Measurements from ENCODE around the gene PCK2.
A peak's percentile ranks its signal among the peaks of the same experiment; 100 is the strongest.

Gene PCK2

DNA sequence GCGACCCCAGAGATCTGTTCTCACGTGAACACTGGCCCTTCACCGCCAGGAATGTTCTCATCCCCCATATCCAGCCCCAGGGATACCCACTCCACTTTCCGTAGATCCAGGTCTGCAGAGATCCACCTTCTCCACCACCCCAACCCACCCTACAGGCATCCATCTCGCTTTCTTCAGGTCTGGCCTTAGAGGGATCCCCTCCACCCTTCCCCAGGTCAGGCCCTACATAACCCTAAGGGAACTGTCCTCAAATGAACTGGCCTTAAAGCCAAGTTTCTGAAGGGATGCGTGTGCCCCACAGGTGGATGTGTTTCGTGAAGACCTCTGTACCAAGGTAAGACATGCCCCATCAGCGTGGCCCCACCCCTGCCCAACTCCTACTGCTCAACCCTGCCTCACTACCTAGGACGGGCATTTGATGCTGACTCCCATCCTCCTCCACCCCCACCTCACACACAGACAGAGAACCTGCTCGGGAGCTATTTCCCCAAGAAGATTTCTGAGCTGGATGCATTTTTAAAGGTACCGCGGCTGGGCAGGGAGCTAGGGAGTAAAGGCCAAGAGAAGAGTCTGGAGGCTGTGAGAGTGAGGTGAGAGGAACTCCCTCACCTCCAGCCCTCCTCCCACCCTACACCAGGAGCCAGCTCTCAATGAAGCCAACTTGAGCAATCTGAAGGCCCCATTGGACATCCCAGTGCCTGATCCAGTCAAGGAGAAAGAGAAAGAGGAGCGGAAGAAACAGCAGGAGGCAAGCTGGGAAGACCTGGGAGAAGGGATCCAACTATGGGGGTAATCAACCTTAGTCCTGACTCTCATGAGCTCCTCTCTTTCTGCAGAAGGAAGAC, 42.8 kb downstream of the PCK2 start:
- DNase-seq (ENCODE audit: low read depth) = no peak

DNA sequence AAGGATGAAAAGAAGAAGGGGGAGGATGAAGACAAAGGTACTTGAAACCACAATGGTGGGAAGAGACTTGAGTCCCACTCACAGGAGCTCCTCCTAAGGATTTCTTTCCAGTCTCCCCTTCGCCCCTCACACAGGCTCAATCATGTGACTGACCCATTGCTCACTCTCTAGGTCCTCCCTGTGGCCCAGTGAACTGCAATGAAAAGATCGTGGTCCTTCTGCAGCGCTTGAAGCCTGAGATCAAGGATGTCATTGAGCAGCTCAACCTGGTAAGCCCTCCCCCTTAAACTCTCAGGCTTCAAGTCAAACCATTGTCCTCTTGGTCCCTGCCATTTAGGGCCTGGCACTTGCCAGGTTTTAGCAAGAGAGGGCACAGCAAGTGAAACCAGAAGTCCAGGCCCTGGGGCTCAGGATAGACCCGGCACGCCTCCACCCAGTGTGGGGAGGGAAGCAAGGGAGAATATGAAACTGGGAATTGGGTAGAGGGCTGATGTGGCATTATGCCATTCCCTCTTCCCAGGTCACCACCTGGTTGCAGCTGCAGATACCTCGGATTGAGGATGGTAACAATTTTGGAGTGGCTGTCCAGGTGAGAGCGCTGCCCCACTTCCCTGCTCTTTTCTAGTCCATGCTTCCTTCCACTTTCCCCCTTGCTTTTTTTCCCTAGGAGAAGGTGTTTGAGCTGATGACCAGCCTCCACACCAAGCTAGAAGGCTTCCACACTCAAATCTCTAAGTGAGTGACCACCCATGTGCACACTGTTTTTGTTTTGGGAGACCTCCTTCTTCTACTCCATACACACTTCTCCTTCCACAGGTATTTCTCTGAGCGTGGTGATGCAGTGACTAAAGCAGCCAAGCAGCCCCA, 43.7 kb downstream of the PCK2 start:
- no peak for DNase-seq (ENCODE audit: low read depth)

DNA sequence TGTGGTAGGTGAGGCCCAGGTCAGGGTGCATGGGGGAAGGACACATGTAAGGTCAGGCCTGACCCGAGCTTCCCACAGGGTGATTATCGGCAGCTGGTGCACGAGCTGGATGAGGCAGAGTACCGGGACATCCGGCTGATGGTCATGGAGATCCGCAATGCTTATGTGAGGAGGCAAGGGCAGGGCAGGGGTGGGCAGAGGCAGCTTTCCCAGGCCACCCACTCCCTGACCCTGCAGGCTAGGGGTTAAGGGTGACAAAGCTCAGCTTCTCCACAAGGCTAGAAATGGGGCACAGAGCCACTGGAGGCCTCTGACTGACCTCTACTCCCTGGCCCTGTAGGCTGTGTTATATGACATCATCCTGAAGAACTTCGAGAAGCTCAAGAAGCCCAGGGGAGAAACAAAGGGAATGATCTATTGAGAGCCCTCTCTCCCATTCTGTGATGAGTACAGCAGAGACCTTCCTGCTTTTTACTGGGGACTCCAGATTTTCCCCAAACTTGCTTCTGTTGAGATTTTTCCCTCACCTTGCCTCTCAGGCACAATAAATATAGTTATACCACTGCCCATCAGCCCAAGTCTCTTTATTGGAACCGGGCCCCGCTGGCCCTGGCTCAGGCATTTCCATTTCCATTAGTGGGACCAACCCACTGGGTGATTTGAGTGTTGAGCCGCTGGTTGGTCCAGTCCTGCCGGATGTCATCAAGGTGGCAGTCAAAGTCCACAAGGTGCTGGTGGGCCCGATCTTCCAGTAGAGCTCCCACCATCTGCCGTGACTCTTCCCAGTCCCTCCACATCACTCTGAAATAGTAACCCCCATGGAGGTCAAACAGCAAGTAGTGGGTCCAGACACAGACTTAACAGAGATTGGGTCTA, 44.5 kb downstream of the PCK2 start:
- DNase-seq (ENCODE audit: low read depth) = no peak

DNA sequence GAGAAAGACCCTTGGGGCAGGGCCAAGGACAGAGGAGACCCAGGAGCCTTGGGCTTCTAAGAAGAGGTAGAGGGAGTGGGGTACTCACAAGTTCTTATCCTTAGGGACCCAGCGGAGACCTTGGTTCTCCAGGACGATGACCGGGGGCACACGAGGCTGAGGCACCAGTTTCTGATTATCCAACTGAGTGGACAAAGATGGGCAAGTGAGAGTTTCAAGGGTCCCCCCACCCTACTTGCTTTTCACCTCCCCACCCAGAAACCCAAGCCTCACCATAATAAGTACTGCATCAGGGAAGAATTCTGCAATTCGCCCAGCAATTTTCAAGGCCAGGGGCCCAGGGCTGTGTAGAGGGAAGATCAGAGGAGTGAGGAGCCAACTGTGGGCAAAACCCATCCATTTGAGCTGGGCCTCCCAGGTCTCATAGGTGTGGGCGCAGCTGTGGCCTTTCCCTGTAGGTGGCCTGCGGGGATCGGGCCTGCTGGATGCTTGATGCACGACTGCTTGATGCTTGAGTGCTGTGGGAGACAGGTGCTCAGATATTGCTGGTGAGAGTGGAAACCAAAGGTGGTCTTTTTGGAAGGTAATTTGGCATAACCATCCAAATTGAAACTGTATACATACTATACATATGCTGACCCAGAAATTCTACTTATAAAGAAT, 45.3 kb downstream of the PCK2 start:
- DNase-seq (ENCODE audit: low read depth) = no peak

DNA sequence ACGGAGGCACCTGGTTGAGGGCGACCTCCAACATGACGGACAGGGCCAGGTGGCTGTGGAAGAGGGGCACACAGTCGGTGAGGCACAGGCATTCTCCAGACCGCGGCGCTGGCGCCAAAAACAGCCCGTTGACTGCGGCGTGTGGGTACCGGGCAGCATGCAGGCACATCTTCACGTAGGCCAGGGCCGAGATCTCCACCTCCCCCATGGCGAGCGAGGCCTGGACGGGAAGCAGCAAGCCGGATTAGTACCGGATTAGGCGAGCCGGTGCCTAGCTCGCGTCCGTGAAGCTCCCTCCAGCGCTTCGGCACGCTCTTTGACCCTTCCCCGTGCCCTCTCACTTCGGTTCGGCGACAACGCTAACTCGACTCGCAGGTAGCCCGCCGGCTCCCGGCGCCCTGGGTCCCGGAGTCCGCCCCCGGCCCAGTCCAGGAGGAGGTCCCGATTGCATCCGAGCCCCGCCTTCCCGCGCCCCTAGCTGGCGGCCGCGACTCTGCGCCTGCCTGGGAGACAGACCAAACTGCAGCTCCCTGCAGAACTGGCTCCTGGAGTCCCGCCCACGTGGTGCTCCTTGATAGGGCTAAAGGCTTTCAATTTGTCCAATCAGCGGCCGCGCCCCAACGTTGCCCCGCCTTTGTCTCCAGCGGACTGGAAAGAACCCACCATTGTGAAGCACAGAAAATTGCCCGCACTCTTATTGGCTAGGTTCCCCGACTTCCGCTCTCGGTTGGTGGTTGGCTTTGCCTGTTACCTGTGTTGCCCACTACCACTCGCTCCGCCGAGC, 47.2 kb downstream of the PCK2 start, which contains the start of gene EMC9:
EMC9 (minus strand) TSS at position 495 of the 784 bp plus-strand sequence; CDS start at position 208, 287 bp downstream.
- peak; percentile 99 for DNase-seq (ENCODE audit: low read depth)

DNA sequence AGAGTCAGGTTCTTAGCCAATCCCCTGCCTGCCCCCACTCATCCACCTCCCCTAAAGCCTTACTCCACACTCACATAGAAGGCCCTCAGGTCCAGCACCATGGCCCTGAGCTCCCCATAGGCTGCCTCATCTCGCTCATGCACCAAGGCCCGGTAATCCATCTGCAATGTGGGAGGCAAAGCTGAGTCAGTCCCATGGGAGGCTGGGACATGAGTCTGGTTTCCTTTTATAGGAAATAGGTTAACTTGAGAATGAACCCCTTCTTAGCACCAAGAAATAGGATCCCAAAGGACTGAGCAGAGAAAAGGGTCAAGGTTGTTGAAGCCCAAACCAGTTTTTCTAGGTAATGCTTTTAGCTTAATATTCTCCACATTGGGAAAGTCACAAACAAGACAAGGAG, 49.4 kb downstream of the PCK2 start:
- DNase-seq (ENCODE audit: low read depth) = no peak

DNA sequence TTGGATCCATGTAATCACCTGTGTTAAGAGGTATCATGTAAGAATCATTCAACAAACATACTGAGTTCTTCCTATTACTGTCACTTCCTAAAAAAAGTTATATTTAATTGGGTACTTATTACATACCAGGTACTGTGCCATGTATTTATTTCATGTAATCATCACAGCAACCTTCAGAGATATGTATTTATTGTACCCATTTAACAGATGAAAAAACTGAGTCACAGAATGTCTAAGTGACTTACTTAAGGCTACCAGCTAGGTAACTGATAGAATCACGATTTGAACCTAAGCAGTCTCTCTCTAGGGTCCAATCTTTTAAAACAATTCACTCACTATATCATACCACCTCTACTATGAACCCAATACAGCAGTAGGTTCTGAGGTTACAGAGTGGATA, 50.3 kb downstream of the PCK2 start:
- no peak for DNase-seq (ENCODE audit: low read depth)

DNA sequence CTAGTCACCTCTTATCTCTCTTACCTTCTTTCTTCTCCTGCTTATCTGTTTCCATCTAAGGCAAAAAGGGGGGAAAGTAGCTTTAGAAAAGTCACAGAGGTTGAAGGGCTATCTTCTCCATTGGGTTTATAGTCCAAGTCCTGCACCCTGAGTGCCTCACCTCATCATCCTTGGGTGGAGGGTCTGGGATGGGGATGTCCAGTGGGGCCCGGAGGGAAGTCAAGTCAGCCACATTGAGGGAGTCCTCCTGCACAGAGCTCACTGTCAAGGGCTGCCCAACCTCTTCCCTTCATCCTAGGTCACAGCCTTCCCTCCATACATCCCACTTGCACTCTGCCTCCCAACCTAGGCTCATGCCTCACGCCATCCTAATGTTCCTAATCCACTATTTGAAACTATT, 51.1 kb downstream of the PCK2 start:
- no peak for DNase-seq (ENCODE audit: low read depth)

DNA sequence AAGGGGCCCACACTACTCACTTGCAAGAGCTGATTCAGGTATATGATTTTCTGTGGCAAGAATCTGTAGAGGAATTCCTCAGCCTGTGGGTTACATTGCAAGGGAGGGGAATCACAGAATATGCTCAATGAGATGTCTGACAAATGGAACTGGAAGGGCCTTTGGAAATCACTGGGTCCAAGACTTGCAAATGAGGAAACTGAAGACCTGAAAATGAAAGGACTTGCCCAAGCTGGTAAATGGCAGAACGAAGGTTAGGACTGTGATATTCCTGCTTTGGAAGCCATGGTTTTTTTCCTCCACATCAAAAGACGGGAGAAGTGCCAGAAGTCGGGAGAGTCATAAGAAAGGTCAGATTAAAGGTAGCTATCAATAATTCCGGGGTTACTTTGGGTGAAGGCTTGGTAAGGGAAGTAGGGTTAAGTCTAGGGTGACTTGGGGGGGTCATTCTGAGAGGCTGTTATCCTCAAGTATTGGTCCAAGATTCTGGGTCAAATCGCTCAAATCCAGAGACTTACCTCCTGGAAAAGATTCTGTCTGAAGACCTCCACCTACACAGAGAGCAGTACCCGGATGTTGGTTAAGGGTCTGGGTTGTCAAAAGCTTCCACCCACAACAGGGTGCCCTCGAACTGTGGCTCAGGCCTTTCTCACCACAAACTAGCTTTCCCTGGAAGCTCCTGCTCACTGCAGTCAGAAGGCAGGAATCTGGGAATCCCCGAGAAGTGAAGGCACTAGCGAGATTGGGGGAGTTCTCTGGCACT, 51.8 kb downstream of the PCK2 start:
- no peak for DNase-seq (ENCODE audit: low read depth)

DNA sequence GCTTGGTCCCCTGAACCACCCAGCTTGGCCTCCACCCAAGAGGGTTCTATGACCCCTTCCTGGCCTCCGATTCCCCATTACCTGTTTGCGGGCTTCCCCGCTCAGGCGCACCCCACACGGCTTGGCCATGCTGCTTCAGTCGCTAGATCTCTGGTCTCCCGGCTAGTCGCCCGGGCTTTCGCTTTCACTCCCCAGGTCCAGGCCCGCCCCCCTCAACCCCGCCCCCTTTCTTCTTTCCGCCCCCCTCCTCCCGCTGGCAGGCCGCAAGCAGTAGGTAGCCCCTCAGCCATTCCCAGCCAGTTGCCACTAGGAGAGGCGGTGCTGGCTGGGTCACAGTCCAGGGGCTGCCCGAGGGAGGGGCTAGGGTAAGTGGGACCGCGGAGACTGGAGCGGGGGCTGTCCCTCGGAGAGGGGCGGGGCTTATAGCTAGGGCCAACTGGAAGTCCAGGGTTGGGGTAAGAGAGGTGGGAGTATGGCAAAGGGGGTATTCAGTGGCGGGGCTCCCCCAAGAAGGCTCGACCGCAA, 52.4 kb downstream of the PCK2 start, which contains the start of gene PSME2:
PSME2 (minus strand) TSS at position 158 of the 525 bp plus-strand sequence; CDS start at position 129, 29 bp downstream.
- DNase-seq (ENCODE audit: low read depth) = peak; percentile 73

DNA sequence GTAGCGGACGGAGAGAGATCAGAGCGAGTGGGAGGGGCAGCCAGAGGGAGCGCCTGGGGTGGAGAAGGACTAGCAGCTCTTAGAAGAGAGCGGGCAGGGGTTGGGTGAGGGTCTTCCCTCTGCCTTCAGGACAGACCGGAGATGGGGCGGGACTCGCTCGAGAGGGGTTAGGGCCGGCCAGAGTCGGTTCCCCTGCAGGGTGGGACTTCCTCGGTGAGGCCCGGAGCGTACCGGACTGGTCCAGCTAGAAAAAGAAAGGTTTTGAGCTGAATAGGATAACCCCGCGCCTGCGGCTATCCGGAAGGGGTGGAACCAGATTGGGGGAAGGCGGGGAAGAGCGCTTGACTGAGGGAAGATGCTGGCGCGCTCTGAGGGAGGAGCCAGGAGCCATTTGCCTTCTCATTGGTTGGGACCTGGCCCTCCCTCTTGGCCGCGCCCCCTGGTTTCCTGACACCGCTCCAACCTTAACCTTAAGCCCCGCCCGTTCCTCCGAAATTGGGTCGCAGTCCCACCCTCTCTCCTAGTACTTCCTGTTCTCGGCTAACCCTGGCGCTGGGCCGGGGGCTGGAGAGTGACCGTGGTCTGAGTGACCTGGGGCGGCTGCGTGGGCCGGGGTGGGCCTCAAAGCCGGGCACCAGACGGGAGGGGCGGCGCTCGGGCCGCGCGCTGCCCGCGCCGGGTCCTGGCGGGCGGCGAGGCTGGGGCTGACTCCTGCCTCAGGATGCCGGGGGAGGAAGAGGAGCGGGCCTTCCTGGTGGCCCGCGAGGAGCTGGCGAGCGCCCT, 53.1 kb downstream of the PCK2 start, which contains the start of gene RNF31:
RNF31 (plus strand) TSS at position 521 of the 783 bp plus-strand sequence; CDS start at position 722, 201 bp downstream.
- peak; percentile 98 for DNase-seq (ENCODE audit: low read depth)

DNA sequence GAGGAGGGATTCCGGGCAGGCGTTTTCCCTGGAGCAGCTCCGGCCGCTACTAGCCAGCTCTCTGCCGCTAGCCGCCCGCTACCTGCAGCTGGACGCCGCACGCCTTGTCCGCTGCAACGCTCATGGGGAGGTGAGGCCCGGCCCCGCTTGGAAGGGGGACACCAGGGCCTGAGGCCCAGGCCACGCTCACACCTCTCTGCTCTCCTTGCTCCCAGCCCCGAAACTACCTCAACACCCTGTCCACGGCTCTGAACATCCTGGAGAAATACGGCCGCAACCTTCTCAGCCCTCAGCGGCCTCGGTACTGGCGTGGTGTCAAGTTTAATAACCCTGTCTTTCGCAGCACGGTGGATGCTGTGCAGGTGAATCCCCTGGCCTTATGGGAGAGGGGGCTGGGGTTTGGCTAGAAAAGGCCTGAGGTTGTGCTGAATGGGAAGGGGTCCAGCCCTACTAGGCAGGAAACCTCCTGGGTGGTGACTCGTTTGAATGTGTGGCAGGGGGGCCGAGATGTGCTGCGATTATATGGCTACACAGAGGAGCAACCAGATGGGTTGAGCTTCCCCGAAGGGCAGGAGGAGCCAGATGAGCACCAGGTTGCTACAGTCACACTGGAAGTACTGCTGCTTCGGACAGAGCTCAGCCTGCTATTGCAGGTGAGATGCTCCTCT, 53.8 kb downstream of the PCK2 start:
- no peak for DNase-seq (ENCODE audit: low read depth)

DNA sequence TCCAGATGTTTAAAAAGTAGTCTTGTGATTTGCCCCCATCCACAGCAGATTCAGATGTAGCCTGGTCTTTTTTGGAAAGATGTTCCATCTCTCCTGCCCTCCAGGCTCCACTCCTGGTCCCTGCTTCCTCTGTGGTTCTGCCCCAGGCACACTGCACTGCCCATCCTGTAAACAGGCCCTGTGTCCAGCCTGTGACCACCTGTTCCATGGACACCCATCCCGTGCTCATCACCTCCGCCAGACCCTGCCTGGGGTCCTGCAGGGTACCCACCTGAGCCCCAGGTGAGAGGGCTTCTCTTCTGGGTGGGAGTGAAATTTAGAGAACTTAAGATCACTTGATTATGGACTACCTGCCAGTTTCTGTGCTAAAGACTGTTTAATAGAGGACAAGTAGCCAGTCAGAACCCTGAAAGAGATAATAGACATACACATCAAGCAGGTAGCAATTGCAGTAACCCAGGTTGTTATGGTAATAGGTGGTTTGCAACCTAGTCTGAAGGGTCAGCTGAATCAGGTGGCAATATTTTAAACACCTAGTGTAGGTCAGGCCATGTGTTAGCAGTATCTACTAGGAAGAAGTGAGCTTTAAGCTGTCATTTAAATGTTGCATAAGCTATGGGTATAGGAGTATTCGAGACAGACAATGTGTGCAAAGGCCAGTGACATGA, 55.3 kb downstream of the PCK2 start:
- no peak for DNase-seq (ENCODE audit: low read depth)

DNA sequence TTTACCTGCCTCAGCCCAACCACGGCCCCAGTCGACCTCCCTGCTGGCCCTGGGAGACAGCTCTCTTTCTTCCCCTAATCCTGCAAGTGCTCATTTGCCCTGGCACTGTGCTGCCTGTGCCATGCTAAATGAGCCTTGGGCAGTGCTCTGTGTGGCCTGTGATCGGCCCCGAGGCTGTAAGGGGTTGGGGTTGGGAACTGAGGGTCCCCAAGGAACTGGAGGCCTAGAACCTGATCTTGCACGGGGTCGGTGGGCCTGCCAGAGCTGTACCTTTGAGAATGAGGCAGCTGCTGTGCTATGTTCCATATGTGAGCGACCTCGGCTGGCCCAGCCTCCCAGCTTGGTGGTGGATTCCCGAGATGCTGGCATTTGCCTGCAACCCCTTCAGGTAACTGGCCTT, 56.0 kb downstream of the PCK2 start:
- DNase-seq (ENCODE audit: low read depth) = no peak

DNA sequence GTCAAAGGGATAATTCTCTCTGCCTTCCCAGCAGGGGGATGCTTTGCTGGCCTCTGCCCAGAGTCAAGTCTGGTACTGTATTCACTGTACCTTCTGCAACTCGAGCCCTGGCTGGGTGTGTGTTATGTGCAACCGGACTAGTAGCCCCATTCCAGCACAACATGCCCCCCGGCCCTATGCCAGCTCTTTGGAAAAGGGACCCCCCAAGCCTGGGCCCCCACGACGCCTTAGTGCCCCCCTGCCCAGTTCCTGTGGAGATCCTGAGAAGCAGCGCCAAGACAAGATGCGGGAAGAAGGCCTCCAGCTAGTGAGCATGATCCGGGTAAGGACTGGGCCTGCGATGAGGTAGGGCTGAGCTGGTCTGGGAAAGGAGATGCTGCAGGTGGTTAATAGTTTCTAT, 56.5 kb downstream of the PCK2 start:
- no peak for DNase-seq (ENCODE audit: low read depth)

DNA sequence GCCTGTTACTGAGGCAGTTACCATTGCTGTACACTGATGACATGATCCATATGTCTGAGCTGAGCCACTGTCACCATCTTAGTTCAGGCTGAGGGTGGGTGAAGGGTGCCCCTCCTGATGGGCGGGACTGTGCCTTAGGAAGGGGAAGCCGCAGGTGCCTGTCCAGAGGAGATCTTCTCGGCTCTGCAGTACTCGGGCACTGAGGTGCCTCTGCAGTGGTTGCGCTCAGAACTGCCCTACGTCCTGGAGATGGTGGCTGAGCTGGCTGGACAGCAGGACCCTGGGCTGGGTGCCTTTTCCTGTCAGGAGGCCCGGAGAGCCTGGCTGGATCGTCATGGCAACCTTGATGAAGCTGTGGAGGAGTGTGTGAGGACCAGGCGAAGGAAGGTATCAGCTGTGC, 56.9 kb downstream of the PCK2 start:
- DNase-seq (ENCODE audit: low read depth) = no peak

DNA sequence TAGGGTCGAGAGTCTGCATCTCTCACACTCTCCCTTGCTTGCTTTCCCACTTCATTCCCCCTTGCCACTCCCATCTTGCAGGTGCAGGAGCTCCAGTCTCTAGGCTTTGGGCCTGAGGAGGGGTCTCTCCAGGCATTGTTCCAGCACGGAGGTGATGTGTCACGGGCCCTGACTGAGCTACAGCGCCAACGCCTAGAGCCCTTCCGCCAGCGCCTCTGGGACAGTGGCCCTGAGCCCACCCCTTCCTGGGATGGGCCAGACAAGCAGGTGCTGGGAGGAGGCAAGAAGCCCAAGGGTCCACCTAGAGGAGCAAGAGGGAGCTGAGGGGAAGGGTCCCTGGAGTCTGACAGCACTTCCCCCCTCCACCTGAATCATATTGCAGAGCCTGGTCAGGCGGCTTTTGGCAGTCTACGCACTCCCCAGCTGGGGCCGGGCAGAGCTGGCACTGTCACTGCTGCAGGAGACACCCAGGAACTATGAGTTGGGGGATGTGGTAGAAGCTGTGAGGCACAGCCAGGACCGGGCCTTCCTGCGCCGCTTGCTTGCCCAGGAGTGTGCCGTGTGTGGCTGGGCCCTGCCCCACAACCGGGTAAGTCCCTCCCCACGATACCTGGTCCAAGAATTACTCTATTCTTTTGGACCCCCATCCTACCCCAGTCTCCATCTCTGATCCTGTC, 57.4 kb downstream of the PCK2 start:
- DNase-seq (ENCODE audit: low read depth) = no peak
